ENCODE measurements around the gene PDZD2. TPM values are rescaled to one million over a fixed set of nuclear protein-coding genes. Genes with fewer than 3 reads are reported as not detected.

The PDZD2 gene
- total and polyA plus RNA-seq, 2 experiments from 2014 or later, result 0.21 TPM; not detected in 1

DNA sequence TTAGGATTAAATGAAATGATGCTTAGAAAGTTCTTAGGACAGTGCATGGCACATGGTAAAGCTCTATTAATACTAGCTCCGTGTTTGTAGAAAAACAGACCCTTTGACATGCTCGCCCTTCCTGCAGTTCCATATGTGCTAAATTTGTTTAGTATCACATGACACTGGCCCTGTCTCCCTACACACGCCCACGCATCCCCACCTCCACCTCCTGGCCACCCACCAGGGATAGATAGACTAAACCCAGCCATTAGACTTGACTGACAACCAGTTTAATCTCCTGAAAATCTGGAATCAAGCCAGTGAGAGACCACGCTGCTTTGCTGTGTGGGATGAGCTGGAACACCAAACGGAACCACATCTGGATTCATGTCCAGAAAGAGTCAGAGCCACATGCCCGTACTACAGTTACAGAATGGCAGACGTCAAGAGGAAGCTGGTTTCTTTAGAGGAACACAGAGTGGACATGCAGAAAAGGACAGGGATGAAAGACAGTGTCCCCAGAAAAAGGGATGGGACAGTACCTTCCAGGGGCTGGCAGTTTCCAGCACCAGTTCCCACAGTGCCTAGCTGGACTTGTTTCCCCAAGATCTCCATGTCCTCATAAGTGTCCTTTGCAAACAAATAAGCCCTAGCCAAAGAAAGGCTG lies 186.1 kb downstream of the PDZD2 start:
- no peaks in the 10 kb centered on the region for H3F3A ChIP-seq (ENCODE audit: insufficient read depth)
- no peak overlapping the region for H3K9ac ChIP-seq
- H3K27ac ChIP-seq, result no peak overlapping the region
- H3K27me3 ChIP-seq (replicated peaks; ENCODE audit: insufficient read depth), result peaks cover 20% of the 10 kb centered on the region
- no peaks in the 10 kb centered on the region for H3K9me3 ChIP-seq (ENCODE audit: low read depth)
- no peaks in the 10 kb centered on the region for H3K4me1 ChIP-seq (ENCODE audit: insufficient read depth)
- WGBS, 2 experiments (ENCODE audit: low coverage in 1 of 2, low lambda C conversion rate in 2 of 2, missing lambda C conversion rate in 2 of 2), result 2 to 4% methylated on average over 8 of the region's 8 CpGs
- H3K9me2 ChIP-seq (ENCODE audit: insufficient read depth), result no peaks in the 10 kb centered on the region
- H3K4me3 ChIP-seq, result no peak overlapping the region
- H3K79me2 ChIP-seq (ENCODE audit: insufficient read depth), result no peaks in the 10 kb centered on the region
- no peaks in the 10 kb centered on the region for H3K36me3 ChIP-seq (ENCODE audit: low read depth)
- H4K20me1 ChIP-seq (ENCODE audit: insufficient read depth), result no peaks in the 10 kb centered on the region
- H3K4me2 ChIP-seq (ENCODE audit: unreplicated experiment), result no peak overlapping the region
- H2AFZ ChIP-seq, result no peak overlapping the region
- in situ Hi-C loops (cut with MboI), result loop anchor here (5.0 to 25.0 kb wide), 2 partner anchors 267 to 487 kb away; partner anchors contain the start of gene MTMR12
- DNase-seq, result peak; percentile 8
- TF ChIP-seq EZH2 (IDR thresholded peaks at IDR 0.05; ENCODE audit: insufficient read depth, poor library complexity, severe bottlenecking) (no peak), EZH2phosphoT487 (IDR thresholded peaks at IDR 0.05; ENCODE audit: insufficient read depth, low read depth) (no peak)

DNA sequence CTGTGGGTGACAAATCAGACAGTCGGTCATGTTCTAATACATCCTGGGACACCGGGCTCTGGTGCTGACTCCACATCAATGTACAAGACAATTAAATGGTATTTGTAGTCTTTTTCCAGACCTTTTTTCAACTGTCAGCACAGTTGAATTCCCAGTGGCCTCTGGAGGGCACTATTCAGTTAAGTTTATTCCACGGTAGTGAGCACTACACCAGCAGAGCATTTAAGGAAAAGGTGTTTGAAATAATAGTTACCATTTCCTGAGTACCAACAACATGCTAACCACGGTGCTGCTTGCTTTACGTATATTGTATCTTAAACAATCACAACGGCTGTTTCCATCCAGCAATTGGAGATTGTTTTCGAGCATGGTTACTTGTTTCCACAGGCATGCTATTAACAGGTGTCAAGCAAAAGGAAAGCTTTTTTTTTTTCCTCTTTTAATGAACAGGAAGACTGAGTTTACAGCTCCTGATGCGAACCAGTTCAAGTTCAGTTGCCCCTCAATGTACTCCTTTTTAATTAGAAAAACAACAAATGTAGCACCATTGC lies 186.7 kb downstream of the PDZD2 start:
- Histone ChIP-seq H3K9ac (no peak overlapping the region), H3K27me3 (replicated peaks; ENCODE audit: insufficient read depth) (peaks cover 20% of the 10 kb centered on the region), H3K4me1 (ENCODE audit: insufficient read depth) (no peaks in the 10 kb centered on the region), H2AFZ (no peak overlapping the region), H3K79me2 (ENCODE audit: insufficient read depth) (no peaks in the 10 kb centered on the region), H4K20me1 (ENCODE audit: insufficient read depth) (no peaks in the 10 kb centered on the region), H3K4me3 (no peak overlapping the region), H3K9me2 (ENCODE audit: insufficient read depth) (no peaks in the 10 kb centered on the region), H3K27ac (no peak overlapping the region), H3K4me2 (ENCODE audit: unreplicated experiment) (no peak overlapping the region), H3K36me3 (ENCODE audit: low read depth) (no peaks in the 10 kb centered on the region), H3F3A (ENCODE audit: insufficient read depth) (no peaks in the 10 kb centered on the region), H3K9me3 (ENCODE audit: low read depth) (no peaks in the 10 kb centered on the region)
- 21 to 22% methylated on average over 8 of the region's 8 CpGs for WGBS, 2 experiments (ENCODE audit: low coverage in 1 of 2, low lambda C conversion rate in 2 of 2, missing lambda C conversion rate in 2 of 2)
- no peak for TF ChIP-seq EZH2 (IDR thresholded peaks at IDR 0.05; ENCODE audit: insufficient read depth, poor library complexity, severe bottlenecking)
- no peak for TF ChIP-seq EZH2phosphoT487 (IDR thresholded peaks at IDR 0.05; ENCODE audit: insufficient read depth, low read depth)
- in situ Hi-C loops (cut with MboI), result loop anchor here (25.0 kb wide), 1 partner anchor 487 kb away; the partner anchor contains the start of gene MTMR12
- DNase-seq, result peak; percentile 78

DNA sequence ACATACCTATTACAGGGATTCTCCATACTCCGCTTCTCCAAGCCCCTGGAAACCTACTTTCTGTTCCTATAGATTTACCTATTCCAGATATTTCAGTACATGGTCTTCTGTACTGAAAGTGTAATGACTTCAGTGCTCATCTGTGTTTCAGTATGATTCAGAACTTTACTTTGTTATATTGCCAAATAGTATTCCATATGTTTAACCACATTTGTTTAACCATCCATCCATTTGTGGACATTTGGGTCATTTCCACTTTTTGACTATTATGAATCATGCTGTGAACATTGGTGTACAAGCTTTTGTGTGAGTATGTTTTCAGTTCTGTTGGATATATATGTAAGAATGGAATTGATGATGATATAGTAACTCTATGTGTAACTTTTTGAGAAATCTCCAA lies 188.9 kb downstream of the PDZD2 start:
- 75 to 93% methylated on average over 1 of the region's 1 CpG for WGBS, 2 experiments (ENCODE audit: low coverage in 1 of 2, low lambda C conversion rate in 2 of 2, missing lambda C conversion rate in 2 of 2)
- no peaks in the 10 kb centered on the region for H4K20me1 ChIP-seq (ENCODE audit: insufficient read depth)
- DNase-seq, result no peak
- no peaks in the 10 kb centered on the region for H3K36me3 ChIP-seq (ENCODE audit: low read depth)
- no peak overlapping the region for H2AFZ ChIP-seq
- in situ Hi-C loops (cut with MboI), result loop anchor here (25.0 kb wide), 1 partner anchor 484 kb away; the partner anchor contains the start of gene MTMR12
- H3K9me2 ChIP-seq (ENCODE audit: insufficient read depth), result no peaks in the 10 kb centered on the region
- H3K27me3 ChIP-seq (replicated peaks; ENCODE audit: insufficient read depth), result peaks cover 20% of the 10 kb centered on the region
- no peak overlapping the region for H3K27ac ChIP-seq
- TF ChIP-seq EZH2phosphoT487 (IDR thresholded peaks at IDR 0.05; ENCODE audit: insufficient read depth, low read depth), result no peak
- TF ChIP-seq EZH2 (IDR thresholded peaks at IDR 0.05; ENCODE audit: insufficient read depth, poor library complexity, severe bottlenecking), result no peak
- H3K79me2 ChIP-seq (ENCODE audit: insufficient read depth), result no peaks in the 10 kb centered on the region
- H3F3A ChIP-seq (ENCODE audit: insufficient read depth), result no peaks in the 10 kb centered on the region
- no peak overlapping the region for H3K9ac ChIP-seq
- H3K4me3 ChIP-seq, result no peak overlapping the region
- H3K4me1 ChIP-seq (ENCODE audit: insufficient read depth), result no peaks in the 10 kb centered on the region
- no peak overlapping the region for H3K4me2 ChIP-seq (ENCODE audit: unreplicated experiment)
- H3K9me3 ChIP-seq (ENCODE audit: low read depth), result no peaks in the 10 kb centered on the region

DNA sequence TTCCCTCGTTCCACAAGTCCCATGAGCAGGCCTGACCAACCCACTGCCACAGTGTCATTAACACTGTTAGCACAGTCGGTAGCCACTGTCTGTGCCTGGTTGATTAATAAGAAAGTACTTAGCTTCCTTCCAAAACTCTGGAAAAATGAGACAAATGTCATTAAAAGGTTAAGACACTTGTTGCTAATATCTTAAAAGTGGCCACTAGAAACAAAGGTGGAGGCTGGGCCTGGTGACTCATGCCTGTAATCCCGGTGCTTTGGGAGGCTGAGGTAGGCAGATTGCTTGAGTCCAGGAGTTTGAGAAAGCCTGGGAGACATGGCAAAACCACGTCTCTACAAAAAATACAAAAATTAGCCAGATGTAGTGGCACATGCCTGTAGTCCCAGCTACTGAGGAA lies 194.0 kb downstream of the PDZD2 start:
- H3K4me2 ChIP-seq (ENCODE audit: unreplicated experiment), result no peak overlapping the region
- H3F3A ChIP-seq (ENCODE audit: insufficient read depth), result no peaks in the 10 kb centered on the region
- H3K9me3 ChIP-seq (ENCODE audit: low read depth), result no peaks in the 10 kb centered on the region
- no peaks in the 10 kb centered on the region for H3K9me2 ChIP-seq (ENCODE audit: insufficient read depth)
- no peak for DNase-seq
- no peak for TF ChIP-seq EZH2 (IDR thresholded peaks at IDR 0.05; ENCODE audit: insufficient read depth, poor library complexity, severe bottlenecking)
- TF ChIP-seq EZH2phosphoT487 (IDR thresholded peaks at IDR 0.05; ENCODE audit: insufficient read depth, low read depth), result no peak
- no peak overlapping the region for H2AFZ ChIP-seq
- 37 to 45% methylated on average over 4 of the region's 4 CpGs for WGBS, 2 experiments (ENCODE audit: low coverage in 1 of 2, low lambda C conversion rate in 2 of 2, missing lambda C conversion rate in 2 of 2)
- no peak overlapping the region for H3K9ac ChIP-seq
- H3K27me3 ChIP-seq (replicated peaks; ENCODE audit: insufficient read depth), result peaks cover 3% of the 10 kb centered on the region; the same call in 1 of the 2 replicates
- H3K27ac ChIP-seq, result no peak overlapping the region
- no peak overlapping the region for H3K4me3 ChIP-seq
- in situ Hi-C loops (cut with MboI), result loop anchor here (25.0 kb wide), 1 partner anchor 479 kb away; the partner anchor contains the start of gene MTMR12
- no peaks in the 10 kb centered on the region for H3K79me2 ChIP-seq (ENCODE audit: insufficient read depth)
- H3K36me3 ChIP-seq (ENCODE audit: low read depth), result no peaks in the 10 kb centered on the region
- no peaks in the 10 kb centered on the region for H3K4me1 ChIP-seq (ENCODE audit: insufficient read depth)
- H4K20me1 ChIP-seq (ENCODE audit: insufficient read depth), result no peaks in the 10 kb centered on the region
